ENCODE results near the gene ZC3H13. TPM values are rescaled to one million over a fixed set of nuclear protein-coding genes. Genes with fewer than 3 reads are reported as not detected.

ZC3H13 gene
- polyA plus RNA-seq, 1 donor from 2014 or later, result 19.5 TPM

DNA sequence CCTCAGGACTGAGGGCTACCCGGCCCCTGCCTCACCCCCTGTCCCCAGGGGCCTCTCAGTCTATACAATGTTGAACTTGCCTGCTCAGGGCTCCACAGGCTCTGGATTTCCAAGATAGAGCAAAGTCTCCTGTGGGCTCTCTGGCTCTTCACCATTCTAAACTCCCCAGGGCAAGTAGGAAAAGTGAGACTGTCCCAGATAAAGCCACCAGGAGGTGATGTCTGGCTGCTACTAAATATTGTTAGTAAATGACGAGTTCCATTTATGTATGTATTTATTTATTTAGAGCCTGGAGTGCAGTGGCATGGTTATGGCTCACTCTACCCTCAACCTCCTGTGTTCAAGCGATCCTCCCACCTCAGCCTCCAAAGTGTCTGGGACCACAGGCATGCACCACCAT lies 127.4 kb downstream of the ZC3H13 start:
- H2AFZ ChIP-seq (ENCODE audit: low read depth, low read length), result no peak overlapping the region
- no peak overlapping the region for H3K27ac ChIP-seq (ENCODE audit: low read length)
- H3K4me2 ChIP-seq (ENCODE audit: low read length), result no peak overlapping the region
- H3K36me3 ChIP-seq (ENCODE audit: insufficient read depth, low read length), result no peaks in the 10 kb centered on the region
- no peaks in the 10 kb centered on the region for H3F3A ChIP-seq (ENCODE audit: insufficient read depth, low read length, poor library complexity, severe bottlenecking)
- no peak overlapping the region for H3K4me3 ChIP-seq (ENCODE audit: low read length)
- H4K20me1 ChIP-seq (ENCODE audit: insufficient read depth), result no peaks in the 10 kb centered on the region
- no peak for TF ChIP-seq RAD21 (conservative IDR thresholded peaks at IDR 0.05)
- TF ChIP-seq MXI1 (conservative IDR thresholded peaks at IDR 0.05; ENCODE audit: poor library complexity, severe bottlenecking), result no peak
- TF ChIP-seq POLR2AphosphoS5 (IDR thresholded peaks at IDR 0.05), result no peak
- TF ChIP-seq TAF1 (IDR thresholded peaks at IDR 0.05; ENCODE audit: low read depth), result no peak
- TF ChIP-seq EP300 (conservative IDR thresholded peaks at IDR 0.05; ENCODE audit: poor library complexity, severe bottlenecking), result no peak
- no peaks in the 10 kb centered on the region for H3K27me3 ChIP-seq (ENCODE audit: insufficient read depth, low read depth, low read length)
- no peak overlapping the region for H3K9ac ChIP-seq (ENCODE audit: low read length)
- no peaks in the 10 kb centered on the region for H3K9me3 ChIP-seq (ENCODE audit: low read length)
- H3K9me2 ChIP-seq (ENCODE audit: insufficient read depth, low read length), result no peaks in the 10 kb centered on the region
- H3K79me2 ChIP-seq (replicated peaks; ENCODE audit: insufficient read depth, low read length), result no peaks in the 10 kb centered on the region

- H2AFZ ChIP-seq (ENCODE audit: low read depth, low read length), result no peak overlapping the region
- no peaks in the 10 kb centered on the region for H4K20me1 ChIP-seq (ENCODE audit: insufficient read depth)
- no peaks in the 10 kb centered on the region for H3F3A ChIP-seq (ENCODE audit: insufficient read depth, low read length, poor library complexity, severe bottlenecking)
- peak overlapping the region; percentile 15 for H3K4me2 ChIP-seq (ENCODE audit: low read length)
- H3K9me2 ChIP-seq (ENCODE audit: insufficient read depth, low read length), result no peaks in the 10 kb centered on the region
- H3K9ac ChIP-seq (ENCODE audit: low read length), result peak overlapping the region; percentile 54
- H3K9me3 ChIP-seq (ENCODE audit: low read length), result no peaks in the 10 kb centered on the region
- H3K36me3 ChIP-seq (ENCODE audit: insufficient read depth, low read length), result no peaks in the 10 kb centered on the region
- H3K27me3 ChIP-seq (ENCODE audit: insufficient read depth, low read depth, low read length), result no peaks in the 10 kb centered on the region
- TF ChIP-seq EZH2 (IDR thresholded peaks at IDR 0.05; ENCODE audit: borderline replicate concordance, insufficient read depth, low read length, poor library complexity, severe bottlenecking) (no peak), POLR2AphosphoS5 (IDR thresholded peaks at IDR 0.05) (peak; percentile 88), CTCF (IDR thresholded peaks at IDR 0.05; ENCODE audit: poor library complexity, severe bottlenecking) (no peak), RAD21 (conservative IDR thresholded peaks at IDR 0.05) (peak; percentile 41), EP300 (conservative IDR thresholded peaks at IDR 0.05; ENCODE audit: poor library complexity, severe bottlenecking) (peak; percentile 99), TAF1 (IDR thresholded peaks at IDR 0.05; ENCODE audit: low read depth) (no peak), REST (IDR thresholded peaks at IDR 0.05; ENCODE audit: borderline replicate concordance) (peak; percentile 80), MXI1 (conservative IDR thresholded peaks at IDR 0.05; ENCODE audit: poor library complexity, severe bottlenecking) (no peak), SMC3 (conservative IDR thresholded peaks at IDR 0.05; ENCODE audit: poor library complexity) (peak; percentile 32)
- H3K79me2 ChIP-seq (replicated peaks; ENCODE audit: insufficient read depth, low read length), result no peaks in the 10 kb centered on the region
- H3K27ac ChIP-seq (ENCODE audit: low read length), result peak overlapping the region; percentile 85
- peak overlapping the region; percentile 47 for H3K4me3 ChIP-seq (ENCODE audit: low read length)
These were observed 131.3 kb downstream of the ZC3H13 start for GRCh38 chr13:45921162-45921736.
